ENCODE results near the gene PKP4.

PKP4 gene

GRCh38 chr2:158600155-158600802 is 143.5 kb downstream of the PKP4 start:
- DNase-seq: no peak

GRCh38 chr2:158602027-158602426 is 145.3 kb downstream of the PKP4 start:
- DNase-seq: no peak

- DNase-seq: no peak
Measured at GRCh38 chr2:158603205-158603604, 146.5 kb downstream of the PKP4 start.

- no peak for DNase-seq
Measured at GRCh38 chr2:158603986-158604385, 147.2 kb downstream of the PKP4 start.

GRCh38 chr2:158610059-158610458 is 153.3 kb downstream of the PKP4 start:
- DNase-seq: no peak

GRCh38 chr2:158616480-158617000 is 159.8 kb downstream of the PKP4 start:
- DNase-seq: no peak

- no peak for DNase-seq
Measured at GRCh38 chr2:158618891-158619490, 162.2 kb downstream of the PKP4 start.

- DNase-seq: no peak
Measured at GRCh38 chr2:158619496-158619895, 162.7 kb downstream of the PKP4 start.

- no peak for DNase-seq
Measured at GRCh38 chr2:158620656-158621055, 163.9 kb downstream of the PKP4 start.

- DNase-seq: no peak
Measured at GRCh38 chr2:158624071-158624667, 167.4 kb downstream of the PKP4 start.

- no peak for DNase-seq
Measured at GRCh38 chr2:158624961-158625360, 168.2 kb downstream of the PKP4 start.

GRCh38 chr2:158629116-158629515 is 172.4 kb downstream of the PKP4 start:
- no peak for DNase-seq

- no peak for DNase-seq
Measured at GRCh38 chr2:158633261-158633660, 176.5 kb downstream of the PKP4 start.

GRCh38 chr2:158634627-158635026 is 177.9 kb downstream of the PKP4 start:
- DNase-seq: no peak

- DNase-seq: no peak
Measured at GRCh38 chr2:158635961-158636601, 179.3 kb downstream of the PKP4 start.

- no peak for DNase-seq
Measured at GRCh38 chr2:158637357-158637756, 180.6 kb downstream of the PKP4 start.

- DNase-seq: no peak
Measured at GRCh38 chr2:158644139-158644538, 187.4 kb downstream of the PKP4 start.

- DNase-seq: no peak
Measured at GRCh38 chr2:158645299-158645698, 188.5 kb downstream of the PKP4 start.

- DNase-seq: no peak
Measured at GRCh38 chr2:158647436-158648231, 190.9 kb downstream of the PKP4 start.

GRCh38 chr2:158649846-158650245 is 193.1 kb downstream of the PKP4 start:
- no peak for DNase-seq

- no peak for DNase-seq
Measured at GRCh38 chr2:158650646-158651357, 194.1 kb downstream of the PKP4 start.

GRCh38 chr2:158651358-158652057 is 194.8 kb downstream of the PKP4 start:
- DNase-seq: no peak
